Stimulated activated naive CD4-positive, alpha-beta T cell treated with Interleukin-2 at 50 U/mL for 16 hours (primary cell): Measurements from ENCODE around the gene GFPT2.

Experiments
- DNase-seq: peaks from one replicate; lab custom pipeline; 2025; lab: John Stamatoyannopoulos, UW

GFPT2 gene

DNA sequence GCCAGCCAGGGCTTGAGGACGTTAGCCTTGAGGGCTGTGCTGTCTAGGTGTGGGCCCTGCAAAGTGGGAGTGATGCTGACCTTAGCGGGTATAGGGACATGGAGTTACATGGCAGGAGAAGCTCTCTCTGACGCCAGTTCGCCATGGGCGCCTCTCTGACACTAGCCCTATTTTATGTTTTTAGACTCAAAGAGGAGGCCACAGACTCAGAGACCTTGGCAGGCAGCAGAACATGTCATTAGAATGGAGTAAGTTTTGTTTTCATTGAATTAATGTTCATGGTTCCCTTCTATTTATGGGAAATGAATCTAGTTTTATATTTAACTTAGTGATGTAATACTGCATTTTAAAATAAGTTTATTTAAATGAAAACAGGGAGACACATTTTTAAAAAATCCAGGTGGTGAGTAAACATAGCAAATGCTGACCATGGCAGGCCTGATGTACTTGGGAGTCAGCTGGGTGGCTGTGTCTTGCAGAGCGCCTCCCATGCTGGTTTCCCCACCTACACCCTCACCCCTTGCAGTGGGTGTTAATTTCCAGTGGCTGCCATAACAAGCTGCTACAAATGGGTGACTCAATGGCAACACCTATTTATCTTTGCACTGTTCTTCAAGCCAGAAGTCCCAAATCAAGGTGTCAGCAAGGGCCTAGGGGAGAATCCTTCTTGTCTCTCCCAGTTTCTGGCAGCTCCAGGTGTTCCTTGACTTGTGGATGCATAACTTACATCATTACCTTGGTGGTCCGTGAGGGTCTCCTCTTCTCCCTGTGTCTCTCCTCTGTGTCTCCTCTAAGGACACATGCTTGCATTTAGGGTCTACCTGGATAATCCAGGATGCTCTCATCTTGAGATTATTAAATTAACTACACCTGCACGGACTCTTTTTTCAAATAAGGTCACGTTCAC, 25.6 kb upstream of the GFPT2 start:
- no peak for DNase-seq

GRCh38 chr5:180377556-180378197, 24.5 kb upstream of the GFPT2 start:
- no peak for DNase-seq

DNA sequence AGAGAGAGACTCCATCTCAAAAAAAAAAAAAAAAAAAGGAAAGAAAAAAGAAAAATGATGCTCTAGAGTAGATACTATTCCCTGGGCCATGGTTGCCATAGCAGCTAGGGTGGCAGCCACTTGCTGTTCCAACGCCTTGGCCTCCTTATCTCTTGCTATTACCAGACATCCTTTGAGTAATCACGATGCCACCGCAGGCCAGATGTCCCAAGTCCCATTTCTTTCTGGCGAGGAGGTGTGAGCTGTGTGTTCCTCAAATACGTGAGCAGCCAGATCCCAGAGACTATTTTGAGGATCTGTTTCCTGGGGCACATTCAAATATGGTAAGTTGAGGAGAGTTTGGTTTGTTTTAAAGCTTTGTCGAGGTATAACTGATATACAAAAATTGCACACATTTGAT, 23.4 kb upstream of the GFPT2 start:
- DNase-seq: no peak

GRCh38 chr5:180375955-180376354, 22.8 kb upstream of the GFPT2 start:
- DNase-seq: no peak

GRCh38 chr5:180375291-180375690, 22.2 kb upstream of the GFPT2 start:
- no peak for DNase-seq

DNA sequence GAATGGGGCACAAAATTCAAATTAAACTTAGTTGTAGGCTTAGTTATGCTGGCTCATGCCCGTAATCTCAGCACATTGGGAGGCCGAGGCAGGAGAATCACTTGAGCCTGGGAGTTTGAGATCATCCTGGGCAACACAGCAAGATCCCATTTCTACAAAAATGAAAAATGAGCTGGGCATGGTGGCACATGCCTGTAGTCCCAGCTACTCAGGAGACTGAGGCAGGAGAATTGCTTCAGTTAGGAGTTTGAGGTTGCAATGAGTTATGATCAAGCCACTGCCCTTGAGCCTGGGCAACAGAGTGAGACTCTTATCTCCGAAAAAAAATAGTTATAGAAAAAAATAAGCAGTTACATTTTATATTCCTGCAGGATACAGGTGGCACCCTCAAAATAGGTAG, 20.7 kb upstream of the GFPT2 start:
- no peak for DNase-seq

DNA sequence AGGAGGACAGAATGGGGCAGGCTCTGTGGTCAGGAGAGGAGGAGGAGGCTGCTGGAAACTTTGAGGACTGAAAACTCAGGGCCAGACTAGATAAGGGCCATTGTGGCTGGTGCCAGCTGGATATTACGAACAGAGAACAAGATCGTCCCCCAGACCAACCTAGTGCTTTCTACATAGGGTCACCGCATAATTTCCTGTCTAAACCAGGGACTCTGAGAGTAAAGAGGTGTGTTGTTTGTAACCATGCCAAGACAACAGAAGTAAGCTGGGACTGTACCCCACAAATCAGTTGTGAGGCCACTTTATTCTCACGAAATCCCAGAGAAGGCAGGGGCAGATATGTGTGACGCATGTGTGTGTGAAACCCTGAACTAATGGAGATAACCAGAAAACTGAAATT, 20.3 kb upstream of the GFPT2 start:
- no peak for DNase-seq

DNA sequence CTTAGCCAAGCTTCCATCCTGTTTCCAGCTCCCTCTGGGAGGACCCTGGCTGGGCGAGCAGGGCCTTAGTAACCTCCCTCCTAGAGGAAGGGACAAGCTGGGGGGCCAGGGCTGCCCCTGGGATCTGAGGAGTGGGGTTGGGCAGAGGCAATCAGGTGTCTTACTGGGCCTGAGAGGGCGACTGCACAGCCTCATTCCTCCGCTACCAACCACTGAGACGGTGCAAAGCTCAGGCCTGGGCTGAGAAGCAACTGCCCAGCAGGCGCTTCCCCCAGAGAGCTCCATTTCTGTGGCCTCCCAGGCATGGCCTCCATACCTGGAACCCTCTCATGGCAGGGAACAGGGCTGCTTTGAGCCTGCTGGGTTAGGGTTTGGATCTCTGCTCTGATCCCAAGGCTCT, 18.8 kb upstream of the GFPT2 start:
- no peak for DNase-seq

DNA sequence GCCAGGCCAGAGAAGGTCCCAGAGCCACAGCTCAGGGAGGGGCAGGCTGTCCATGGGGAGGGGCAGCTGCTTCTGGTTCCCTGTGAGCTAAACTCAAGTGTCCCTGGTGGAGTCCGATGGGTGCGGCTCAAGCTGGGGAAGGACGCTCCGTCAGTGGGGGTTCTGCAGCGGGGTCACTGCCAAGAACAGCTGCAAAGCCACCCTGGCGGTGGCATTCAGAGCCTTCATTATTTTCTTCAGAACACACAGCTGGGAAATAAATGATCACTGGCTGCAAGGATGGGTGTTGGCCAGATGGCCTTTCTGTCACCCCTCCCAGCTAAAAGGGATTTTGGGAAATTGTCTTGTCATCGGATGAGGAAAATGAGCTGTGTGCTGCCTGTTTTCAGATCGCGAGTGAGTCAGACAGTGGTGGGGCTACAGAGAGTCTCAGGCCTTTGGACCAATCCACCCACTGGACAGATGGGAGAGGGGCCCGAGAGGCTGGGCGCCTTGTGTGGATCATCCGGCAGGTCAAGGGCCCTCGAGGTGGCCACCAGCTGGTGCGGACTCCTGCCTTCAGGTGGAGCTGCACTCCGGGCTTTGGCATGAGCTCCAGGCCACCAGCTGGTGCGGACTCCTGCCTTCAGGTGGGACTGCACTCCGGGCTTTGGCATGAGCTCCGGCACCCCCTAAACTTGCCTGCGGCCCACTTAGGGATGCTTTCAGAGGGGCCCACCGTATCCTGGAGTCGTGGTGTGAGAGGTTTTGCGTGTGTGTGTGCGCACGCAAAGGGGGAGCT, 17.9 kb upstream of the GFPT2 start:
- no peak for DNase-seq

- no peak for DNase-seq
Observed at GRCh38 chr5:180367991-180368390, 14.9 kb upstream of the GFPT2 start.

GRCh38 chr5:180367300-180367699, 14.2 kb upstream of the GFPT2 start:
- no peak for DNase-seq

DNA sequence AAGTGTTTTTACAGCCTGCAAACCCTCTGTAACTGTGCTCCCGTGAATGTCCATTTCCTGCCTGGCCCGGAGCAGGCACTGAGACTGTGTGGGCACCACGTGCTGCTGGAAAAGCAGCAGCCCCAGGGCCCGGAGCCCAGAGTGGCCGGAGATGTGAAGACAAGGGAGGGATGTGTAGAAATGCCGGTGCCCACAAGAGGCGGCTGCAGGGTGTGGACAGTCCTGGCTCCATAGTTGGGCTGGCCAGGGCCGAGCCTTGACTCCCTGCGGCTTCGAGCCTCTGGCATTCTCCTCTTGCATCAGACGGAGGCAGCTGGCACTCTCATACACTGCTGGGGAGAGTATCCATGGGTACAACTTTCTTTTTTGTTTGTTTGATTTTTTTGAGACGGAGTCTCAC, 13.2 kb upstream of the GFPT2 start:
- no peak for DNase-seq

- DNase-seq: no peak
Observed at GRCh38 chr5:180365829-180366228, 12.7 kb upstream of the GFPT2 start.

DNA sequence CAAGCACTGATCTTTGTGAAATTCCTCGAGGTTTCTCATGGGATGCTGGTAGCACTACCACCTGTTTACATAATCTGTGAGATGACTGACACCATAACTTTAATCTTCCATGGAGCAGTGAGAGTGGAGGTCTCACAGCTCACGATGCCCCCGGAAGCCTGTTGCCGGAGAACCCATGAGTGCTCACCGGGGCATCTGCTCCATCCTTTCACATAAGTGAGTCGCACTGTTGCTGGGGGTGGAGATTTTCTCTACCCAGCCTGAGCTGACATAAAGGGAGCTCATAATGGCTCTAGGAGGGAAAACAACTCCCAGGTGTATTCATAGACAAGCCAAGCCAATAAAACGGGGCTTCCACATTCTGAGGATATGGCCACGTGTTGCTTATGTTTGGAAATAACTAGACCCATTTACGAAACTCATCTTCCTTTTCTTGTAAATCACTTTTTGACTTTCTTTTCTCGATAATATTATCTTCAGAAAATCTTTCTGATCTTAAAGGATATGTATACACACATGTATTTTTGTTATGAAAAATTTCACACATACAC, 11.2 kb upstream of the GFPT2 start:
- no peak for DNase-seq

DNA sequence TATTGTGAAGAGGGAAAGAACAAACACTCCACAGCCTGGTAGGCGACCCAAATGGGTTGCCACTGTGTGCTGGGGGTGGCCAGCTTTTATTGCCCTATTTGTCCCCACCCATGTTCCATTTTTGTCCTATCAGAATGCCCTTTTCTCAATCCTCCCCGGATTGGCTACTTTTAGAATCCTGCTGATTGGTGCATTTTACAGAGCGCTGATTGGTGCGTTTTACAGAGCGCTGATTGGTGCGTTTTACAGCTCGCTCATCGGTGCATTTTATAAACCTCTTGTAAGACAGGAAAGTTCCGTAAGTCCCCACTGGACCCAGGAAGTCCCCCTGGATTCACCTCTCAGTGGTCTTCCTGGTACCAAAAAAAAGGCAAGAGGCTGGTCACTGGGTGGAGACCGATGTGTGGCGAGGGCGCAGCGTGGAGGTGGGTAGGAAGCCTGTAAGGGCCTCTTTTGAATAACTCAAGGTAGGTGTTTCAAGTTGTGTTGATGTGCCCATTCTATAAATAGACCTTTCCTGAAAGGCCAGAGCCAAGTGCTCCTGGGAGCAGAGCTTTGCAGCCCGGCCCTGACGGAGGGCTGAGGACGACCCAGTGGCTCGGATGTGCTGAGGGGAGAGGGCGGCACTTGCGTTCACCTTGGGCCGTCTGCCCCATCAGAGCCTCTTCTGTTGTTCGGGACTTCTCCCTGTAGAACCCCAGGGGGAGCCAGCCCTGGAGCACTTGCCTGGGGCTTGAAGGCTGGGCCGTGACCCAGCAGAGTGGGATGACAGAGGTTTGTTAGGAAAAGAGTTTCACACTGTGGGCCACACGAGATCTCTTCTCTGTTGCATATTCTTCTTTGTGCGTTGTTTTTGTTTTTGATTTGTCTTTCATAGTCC, 7.2 kb upstream of the GFPT2 start:
- no peak for DNase-seq

DNA sequence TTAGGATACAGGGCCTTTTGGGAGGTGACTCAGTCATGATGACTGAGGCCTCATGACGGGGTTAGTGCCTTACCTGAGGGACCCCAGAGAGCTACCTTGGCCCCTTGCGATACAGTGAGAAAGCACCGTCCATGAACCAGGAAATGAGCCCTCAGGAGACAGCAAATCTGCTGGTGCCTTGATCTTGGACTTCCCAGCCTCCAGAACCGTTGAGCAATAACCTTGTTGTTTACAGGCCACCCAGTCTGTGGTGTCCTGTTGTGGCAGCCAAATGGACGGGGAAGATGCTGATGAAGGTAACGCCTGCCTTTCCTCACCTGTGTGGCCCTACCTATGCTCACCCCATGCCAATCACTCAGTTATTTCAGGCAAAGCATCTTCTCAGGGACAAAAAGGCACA, 5.6 kb upstream of the GFPT2 start:
- no peak for DNase-seq

DNA sequence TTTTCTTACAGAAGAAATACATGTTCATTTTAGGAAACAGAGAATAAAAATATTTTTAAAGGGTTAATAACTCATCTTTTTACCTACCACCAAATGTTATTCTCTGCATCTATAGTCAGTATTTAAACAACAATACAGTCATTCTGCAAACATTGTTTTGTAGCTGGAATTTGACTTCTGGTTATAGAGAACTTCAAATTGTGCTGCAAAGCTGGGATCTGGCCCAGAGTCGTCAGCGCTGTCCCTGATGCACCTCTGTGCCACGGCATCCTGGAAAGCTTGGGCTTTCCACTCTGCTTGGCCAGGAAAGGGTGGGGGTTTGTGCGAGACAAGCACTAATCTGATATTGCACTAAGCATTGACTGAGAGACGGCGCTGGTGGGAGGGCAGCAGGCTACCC, 5.0 kb upstream of the GFPT2 start:
- no peak for DNase-seq

DNA sequence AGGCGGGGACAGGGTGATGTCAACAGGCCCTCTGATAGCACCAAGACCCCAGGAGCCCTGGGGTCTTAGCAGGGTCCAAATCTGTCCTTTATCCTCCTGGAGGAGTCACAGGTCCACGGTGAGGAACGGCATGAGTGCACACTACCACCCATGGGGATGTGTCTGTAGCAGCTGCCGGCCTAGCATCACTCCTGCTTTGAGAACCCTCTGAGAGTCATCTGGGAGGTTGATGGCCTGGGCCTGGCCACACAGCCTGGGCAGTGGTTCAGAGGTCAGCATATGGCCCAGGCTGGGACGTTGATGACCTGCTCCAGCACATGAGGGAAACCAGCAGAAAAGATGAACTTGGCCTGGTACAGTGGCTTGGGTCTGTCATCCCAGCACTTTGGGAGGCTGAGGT, 1.8 kb upstream of the GFPT2 start:
- DNase-seq: no peak

DNA sequence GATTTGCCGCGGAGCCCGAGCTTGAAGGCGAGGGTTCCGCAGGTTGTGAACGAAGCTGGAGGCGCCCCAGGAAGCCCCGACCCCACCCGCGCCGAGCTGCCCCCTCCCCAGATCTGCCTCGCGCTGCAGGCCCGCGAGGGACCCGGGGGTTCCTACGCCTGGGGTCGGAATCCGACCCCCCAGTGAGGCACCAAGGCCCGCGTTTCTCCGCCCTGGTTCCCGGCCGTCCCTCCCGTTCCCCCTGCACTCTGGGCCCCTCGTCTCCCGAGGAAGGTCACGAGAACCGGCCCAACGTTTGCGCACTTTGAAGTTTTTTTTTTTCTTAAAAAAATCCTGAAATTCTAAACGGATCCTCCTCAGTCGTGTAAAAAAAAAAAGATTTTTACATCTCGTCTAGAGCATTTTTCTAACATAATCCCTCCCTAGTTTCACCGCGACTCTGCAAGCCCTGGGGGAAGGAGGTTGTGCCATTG, 880 bp upstream of the GFPT2 start:
- DNase-seq: no peak

GRCh38 chr5:180352116-180353047, 754 bp downstream of the GFPT2 start:
- no peak for DNase-seq
